B cell (primary cell): ENCODE results near the gene SOX9. TPM values are rescaled to one million over a fixed set of nuclear protein-coding genes. Genes with fewer than 3 reads are reported as not detected.

Experiments used
- ATAC-seq: fragments of 200-7000 bp; cut with Tn5 transposase; one replicate; pipeline ENCODE4 v1.10.0; 2021; ENCODE audit warnings: low read depth, mild to moderate bottlenecking, moderate number of reproducible peaks, moderate library complexity
- CTCF ChIA-PET: fragments of 350-600 bp; sonication (Branson Sonifier 250); formaldehyde crosslinking; loops from one replicate; lab custom pipeline; 2021; ENCODE audit warnings: antibody characterized with exemption, inconsistent platforms; lab: Charles Lee
- POLR2A ChIA-PET: fragments of 350-600 bp; sonication (Branson Sonifier 250); formaldehyde crosslinking; loops from one replicate; lab custom pipeline; 2021; ENCODE audit warnings: antibody characterized with exemption; lab: Charles Lee
- DNase-seq: peaks from one replicate; pipeline ENCODE4 v3.0.0; 2013
- H2AFZ ChIP-seq: 2 replicates; pipeline ENCODE4 v1.6.1; 2012; ENCODE audit warnings: mild to moderate bottlenecking, low read depth, low read length; ENCODE audit not compliant: insufficient read depth, poor library complexity, severe bottlenecking
- H3K27ac ChIP-seq, 2 donors: 1 replicate in 1 of 2; 2 replicates in 1 of 2; pipeline ENCODE4 v1.5.1; 2012 to 2013; ENCODE audit warnings: low read length in 2 of 2, mild to moderate bottlenecking in 2 of 2, moderate library complexity in 1 of 2
- H3K27me3 ChIP-seq, 4 experiments: fragments of 200-600 bp in 1 of 4; sonication (generic) in 1 of 4; replicated peaks in 1 of 4; 1 replicate in 2 of 4; 2 replicates in 2 of 4; pipeline versions ENCODE4 v1.6.1 to v1.7.0; 2013 to 2016; ENCODE audit warnings: low read length in 3 of 4, mild to moderate bottlenecking in 2 of 4, mixed read lengths in 1 of 4, moderate library complexity in 1 of 4; ENCODE audit not compliant: insufficient read depth in 4 of 4, control insufficient read depth in 3 of 4; ENCODE audit errors: control extremely low read depth in 1 of 4
- H3K36me3 ChIP-seq, 2 experiments: replicated peaks in 1 of 2; 1 replicate in 1 of 2; 2 replicates in 1 of 2; pipeline versions ENCODE4 v1.6.1 to v1.7.1; 2013; ENCODE audit warnings: low read length in 1 of 2; ENCODE audit not compliant: insufficient read depth in 2 of 2, control insufficient read depth in 1 of 2; ENCODE audit errors: control extremely low read depth in 1 of 2, extremely low read depth in 1 of 2
- H3K4me1 ChIP-seq, 2 donors: fragments of 200-600 bp in 1 of 2; sonication (generic) in 1 of 2; 1 replicate in 1 of 2; 2 replicates in 1 of 2; pipeline versions ENCODE4 v1.5.1 to v1.6.1; 2013 to 2017; ENCODE audit warnings: low read length in 2 of 2; ENCODE audit not compliant: control insufficient read depth in 2 of 2, insufficient read depth in 2 of 2
- H3K4me2 ChIP-seq: replicated peaks from 2 replicates; pipeline ENCODE3; 2012; ENCODE audit warnings: mild to moderate bottlenecking, low read depth, low read length; ENCODE audit not compliant: poor library complexity, severe bottlenecking
- H3K4me3 ChIP-seq, 5 experiments: fragments of 200-600 bp in 1 of 5; sonication (generic) in 1 of 5; 1 replicate in 3 of 5; 2 replicates in 2 of 5; pipeline versions ENCODE4 v1.5.1 to v1.7.0; 2011 to 2016; ENCODE audit warnings: low read length in 4 of 5, mild to moderate bottlenecking in 4 of 5, low read depth in 2 of 5, control low read depth in 1 of 5, moderate library complexity in 1 of 5; ENCODE audit not compliant: insufficient read depth in 1 of 5; ENCODE audit errors: control extremely low read depth in 1 of 5, extremely low read depth in 1 of 5
- H3K79me2 ChIP-seq: fragments of 200-600 bp; sonication (generic); one replicate; pipeline ENCODE4 v1.6.0; 2016; ENCODE audit warnings: low read length; ENCODE audit not compliant: control insufficient read depth, insufficient read depth
- H3K9ac ChIP-seq: fragments of 200-600 bp; sonication (generic); 2 replicates; pipeline ENCODE4 v1.6.1; 2017; ENCODE audit warnings: mild to moderate bottlenecking, low read length, moderate library complexity
- H3K9me3 ChIP-seq, 3 donors: one replicate each; pipeline versions ENCODE4 v1.6.1 to v1.7.1; 2013; ENCODE audit warnings: low read length in 2 of 3; ENCODE audit not compliant: control insufficient read depth in 2 of 3, insufficient read depth in 1 of 3; ENCODE audit errors: control extremely low read depth in 1 of 3
- H4K20me1 ChIP-seq: 2 replicates; pipeline ENCODE4 v1.6.0; 2012; ENCODE audit warnings: mild to moderate bottlenecking, low read length; ENCODE audit not compliant: insufficient read depth, control insufficient read depth, poor library complexity, severe bottlenecking
- H3K27ac Mint-ChIP-seq: one replicate; pipeline ENCODE4 v1.8.0; 2021; ENCODE audit warnings: mixed read lengths
- H3K27me3 Mint-ChIP-seq: one replicate; pipeline ENCODE4 v1.8.0; 2021; ENCODE audit warnings: mixed read lengths
- H3K4me1 Mint-ChIP-seq: one replicate; pipeline ENCODE4 v1.8.0; 2021; ENCODE audit warnings: mixed read lengths
- H3K4me3 Mint-ChIP-seq: one replicate; pipeline ENCODE4 v1.8.0; 2021; ENCODE audit warnings: mixed read lengths
- H3K9me3 Mint-ChIP-seq: one replicate; pipeline ENCODE4 v1.8.0; 2022; ENCODE audit warnings: mixed read lengths; ENCODE audit not compliant: insufficient read depth
- CTCF ChIP-seq: fragments of 200-600 bp; IDR thresholded peaks from one replicate; pipeline ENCODE4 v1.8.0; 2022; ENCODE audit warnings: antibody characterized with exemption, mild to moderate bottlenecking
- EZH2 ChIP-seq: IDR thresholded peaks from 2 replicates; pipeline ENCODE4 v1.6.1; 2012; ENCODE audit warnings: borderline replicate concordance, low read depth, mild to moderate bottlenecking, moderate library complexity, low read length; ENCODE audit not compliant: insufficient read depth, poor library complexity, severe bottlenecking
- WGBS: methylation state at CpG from one replicate; pipeline ENCODE4 v1.1.5; 2013; ENCODE audit warnings: missing lambda C conversion rate; ENCODE audit not compliant: insufficient coverage; 5-methylcytosine and 5-hydroxymethylcytosine counted together
- intact Hi-C: fragments of 100-400 bp; cut with micrococcal nuclease; formaldehyde crosslinking; loops from one replicate; pipeline ENCODE4 v1.10.0; 2022
- polyA plus RNA-seq: library from polyadenylated mRNA; depleted of rRNA; stranded (reverse); fragments of >200 nt; gene quantifications from 2 replicates; pipeline ENCODE4 v1.2.3, GENCODE V29; 2012
- total RNA-seq, 2 donors: library from RNA; stranded (reverse); fragments of 120-200 nt in 1 of 2; gene quantifications; 1 replicate in 1 of 2; 2 replicates in 1 of 2; pipeline versions ENCODE4 v1.2.3 to v1.2.4, GENCODE V29; 2013 to 2022

Gene SOX9
- total and polyA plus RNA-seq, 2 donors (not counting 1 experiment from before 2014, with no cell fraction given): 0.03 TPM; not detected in 1

GRCh38 chr17:72100470-72100869 is 20.4 kb upstream of the SOX9 start:
- Histone ChIP-seq H3K36me3 (no peaks in the 10 kb centered on the region), H2AFZ (no peak overlapping the region), H3K9me3 (peaks cover 0 to 14% (median 0%) of the 10 kb centered on the region in 3 donors), H3K27ac (no peak overlapping the region), H3K4me1 (no peaks in the 10 kb centered on the region), H4K20me1 (no peaks in the 10 kb centered on the region), H3K4me3 (no peak overlapping the region), H3K27me3 (no peaks in the 10 kb centered on the region), H3K9ac (no peak overlapping the region), H3K79me2 (no peaks in the 10 kb centered on the region), H3K4me2 (no peak overlapping the region)
- DNase-seq (no peak), ATAC-seq (no peak)
- Mint-ChIP-seq H3K27ac (no peak overlapping the region), H3K4me3 (no peak overlapping the region), H3K27me3 (no peaks in the 10 kb centered on the region), H3K9me3 (no peaks in the 10 kb centered on the region), H3K4me1 (no peaks in the 10 kb centered on the region)
- ChIA-PET CTCF (no interaction called here), POLR2A (no interaction called here)
- TF ChIP-seq EZH2 (no peak), CTCF (no peak)
- 87% methylated on average over 3 of the region's 5 CpGs for WGBS
- intact Hi-C loops: no loop called here

- intact Hi-C loops: no loop called here
- POLR2A ChIA-PET: no interaction called here
- no peak overlapping the region for H3K4me3 ChIP-seq
- H3K36me3 ChIP-seq: no peaks in the 10 kb centered on the region
- ATAC-seq: no peak
- no peak overlapping the region for H3K4me2 ChIP-seq
- H3K27ac Mint-ChIP-seq: no peak overlapping the region
- H3K9me3 ChIP-seq: peaks cover 0 to 13% (median 0%) of the 10 kb centered on the region in 3 donors
- no peaks in the 10 kb centered on the region for H3K4me1 ChIP-seq
- no peaks in the 10 kb centered on the region for H3K27me3 ChIP-seq
- H2AFZ ChIP-seq: no peak overlapping the region
- no peaks in the 10 kb centered on the region for H4K20me1 ChIP-seq
- H3K9ac ChIP-seq: no peak overlapping the region
- H3K4me1 Mint-ChIP-seq: no peaks in the 10 kb centered on the region
- no peak overlapping the region for H3K27ac ChIP-seq
- H3K9me3 Mint-ChIP-seq: no peaks in the 10 kb centered on the region
- no peak for DNase-seq
- H3K4me3 Mint-ChIP-seq: no peak overlapping the region
- CTCF ChIA-PET: no interaction called here
- no peaks in the 10 kb centered on the region for H3K27me3 Mint-ChIP-seq
- H3K79me2 ChIP-seq: no peaks in the 10 kb centered on the region
- 89% methylated on average over 1 of the region's 3 CpGs for WGBS
- TF ChIP-seq EZH2 (no peak), CTCF (no peak)
Measured at GRCh38 chr17:72101526-72101925, 19.3 kb upstream of the SOX9 start.
